ENCODE results near the gene TTPAL. TPM values are rescaled to one million over a fixed set of nuclear protein-coding genes. Genes with fewer than 3 reads are reported as not detected.

TTPAL gene, protein sequence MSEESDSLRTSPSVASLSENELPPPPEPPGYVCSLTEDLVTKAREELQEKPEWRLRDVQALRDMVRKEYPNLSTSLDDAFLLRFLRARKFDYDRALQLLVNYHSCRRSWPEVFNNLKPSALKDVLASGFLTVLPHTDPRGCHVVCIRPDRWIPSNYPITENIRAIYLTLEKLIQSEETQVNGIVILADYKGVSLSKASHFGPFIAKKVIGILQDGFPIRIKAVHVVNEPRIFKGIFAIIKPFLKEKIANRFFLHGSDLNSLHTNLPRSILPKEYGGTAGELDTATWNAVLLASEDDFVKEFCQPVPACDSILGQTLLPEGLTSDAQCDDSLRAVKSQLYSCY
- 10 to 100 TPM; 24.3 to 25.3 (median 25.3) TPM for total RNA-seq

DNA sequence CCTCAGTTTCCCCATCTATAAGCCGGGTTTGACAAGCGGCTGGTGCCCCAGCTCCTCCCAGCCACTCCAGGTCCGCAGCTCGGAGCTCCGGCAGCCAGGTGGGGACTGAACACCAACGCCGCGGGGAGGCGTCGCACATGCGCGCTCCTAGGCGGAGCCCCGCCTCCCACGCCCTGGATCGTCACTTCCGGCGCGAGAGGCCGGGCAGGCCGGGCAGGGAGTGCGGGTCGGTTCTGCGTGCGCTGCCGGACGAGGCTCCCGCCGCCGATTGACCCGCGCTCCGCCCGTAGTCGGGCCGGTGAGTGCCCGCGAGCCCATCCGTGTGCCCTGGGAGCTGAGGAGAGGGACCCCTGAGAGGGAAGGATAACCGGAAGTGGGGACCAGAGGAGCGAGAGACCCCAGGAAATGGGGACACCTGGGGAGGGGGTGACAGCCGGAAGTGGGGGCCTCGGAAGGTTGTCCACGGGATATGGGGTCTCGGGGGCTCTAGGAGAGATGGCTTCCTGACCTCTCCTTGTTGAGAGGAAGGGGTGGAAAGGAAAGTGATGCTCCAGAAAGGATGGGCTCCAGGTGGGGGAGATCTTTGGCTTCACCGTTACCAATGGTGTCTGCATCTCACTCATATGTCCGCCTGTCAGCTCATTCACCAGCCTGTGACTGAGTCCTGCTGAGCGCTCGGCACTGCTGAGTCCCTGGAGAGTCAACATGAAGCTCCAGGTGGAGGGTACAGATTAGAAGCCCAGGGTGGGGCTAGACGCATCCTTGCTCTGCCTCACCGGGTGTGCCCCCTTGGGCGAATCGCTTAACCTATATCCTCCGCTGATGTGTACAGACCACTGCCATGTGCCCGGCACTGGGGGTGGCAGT, at the start of gene TTPAL:
TTPAL (plus strand) TSS at position 181 of the 867 bp plus-strand sequence. CDS start 4,126 bp downstream, outside the sequence.
- Mint-ChIP-seq H3K36me3 (ENCODE audit: insufficient read depth) (peaks cover 3% of the 10 kb centered on the region), H3K4me3 (peak within 1 kb of the TSS; percentile 95), H3K27me3 (ENCODE audit: low read depth) (no peaks in the 10 kb centered on the region), H3K4me1 (ENCODE audit: low read depth) (peaks cover 25% of the 10 kb centered on the region), H3K9me3 (no peaks in the 10 kb centered on the region)
- peak; percentile 97 to 98 for ATAC-seq
- DNase-seq = peak; percentile 89

DNA sequence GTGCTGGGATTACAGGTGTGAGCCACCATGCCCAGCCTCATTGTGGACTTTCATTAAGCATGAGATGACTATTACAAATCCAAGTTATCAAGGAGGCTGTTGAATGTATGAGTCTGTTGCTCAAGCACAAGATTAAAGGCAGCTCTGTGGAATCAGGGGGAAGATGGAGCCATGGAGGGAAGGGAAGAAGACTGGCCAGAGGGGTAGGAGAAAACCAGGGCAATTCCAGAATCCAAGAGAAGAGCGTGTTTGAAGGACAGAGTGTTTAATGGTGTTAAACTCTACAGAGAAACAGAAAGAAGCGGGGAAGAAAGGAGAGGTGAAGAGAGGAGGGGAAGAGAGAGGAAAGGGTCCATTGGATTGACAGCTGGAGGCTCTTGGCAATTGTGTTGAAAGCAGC, 49.8 kb upstream of the TTPAL start:
- H3K27me3 Mint-ChIP-seq (ENCODE audit: low read depth) = peaks cover 19% of the 10 kb centered on the region
- H3K9me3 Mint-ChIP-seq = no peaks in the 10 kb centered on the region
- no peaks in the 10 kb centered on the region for H3K4me1 Mint-ChIP-seq (ENCODE audit: low read depth)
- H3K36me3 Mint-ChIP-seq (ENCODE audit: insufficient read depth) = no peaks in the 10 kb centered on the region
- DNase-seq (no peak), ATAC-seq (no peak)
- no peak overlapping the region for H3K4me3 Mint-ChIP-seq

DNA sequence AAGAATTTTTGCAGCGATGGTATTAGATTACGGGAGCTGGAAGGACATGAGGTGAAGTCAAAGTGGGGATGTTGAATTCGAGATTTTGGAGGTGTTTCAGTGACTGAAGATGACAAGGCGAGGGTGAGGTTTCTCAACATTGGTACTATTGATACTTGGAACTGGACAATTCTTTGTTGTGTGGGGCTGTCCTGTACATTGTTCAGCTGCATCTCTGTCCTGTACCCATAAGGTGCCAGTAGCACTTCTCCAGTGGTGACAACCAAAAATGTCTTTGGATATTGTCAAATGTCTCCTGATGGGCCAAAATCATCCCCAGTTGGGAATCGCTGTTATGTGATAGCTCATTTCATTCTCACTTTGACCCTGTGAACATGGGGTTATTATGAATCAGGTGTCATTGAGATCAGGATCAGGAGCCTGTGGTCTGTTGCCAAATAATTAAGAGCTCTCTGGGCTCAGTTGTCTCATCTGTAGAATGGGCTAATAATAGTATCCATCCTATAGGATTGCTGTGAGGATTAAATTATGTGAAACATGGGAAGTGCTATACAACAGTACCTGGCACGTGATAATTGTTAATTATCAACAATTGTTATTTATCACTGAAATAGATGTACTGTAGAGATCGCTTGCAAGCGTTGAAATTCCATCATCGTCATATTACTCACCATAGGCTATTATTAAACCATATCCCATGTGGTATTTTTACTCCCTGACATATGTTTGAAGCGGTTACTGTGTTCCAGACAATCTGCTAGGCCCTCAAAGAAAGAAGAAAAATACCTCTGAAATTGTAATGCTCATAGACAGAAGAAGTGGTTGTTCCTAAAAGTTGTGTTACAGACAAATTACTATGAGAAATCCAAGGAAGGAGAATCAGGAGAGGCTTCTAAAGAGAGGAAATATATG, 48.5 kb upstream of the TTPAL start:
- no peak for DNase-seq
- Mint-ChIP-seq H3K9me3 (no peaks in the 10 kb centered on the region), H3K36me3 (ENCODE audit: insufficient read depth) (no peaks in the 10 kb centered on the region), H3K4me3 (no peak overlapping the region), H3K27me3 (ENCODE audit: low read depth) (peaks cover 16% of the 10 kb centered on the region), H3K4me1 (ENCODE audit: low read depth) (no peaks in the 10 kb centered on the region)
- no peak for ATAC-seq

DNA sequence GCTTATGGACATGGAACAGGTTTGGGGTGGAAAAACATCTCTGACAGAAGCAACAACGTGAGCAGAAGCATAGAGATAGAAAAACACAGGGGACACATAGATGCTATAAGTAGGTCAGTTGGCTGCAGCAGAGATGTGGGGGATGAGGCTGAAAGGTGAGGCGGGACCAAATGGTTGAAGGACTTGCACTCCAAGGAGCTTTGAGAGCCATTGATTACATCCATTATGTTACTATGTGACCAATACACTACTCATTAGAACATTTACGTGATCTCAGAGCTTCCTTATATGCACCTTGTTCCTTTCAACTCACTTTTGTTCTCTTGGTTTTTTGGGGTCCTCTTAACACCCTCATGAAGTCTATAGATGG, 47.9 kb upstream of the TTPAL start:
- H3K4me3 Mint-ChIP-seq = no peak overlapping the region
- peaks cover 21% of the 10 kb centered on the region for H3K27me3 Mint-ChIP-seq (ENCODE audit: low read depth)
- no peaks in the 10 kb centered on the region for H3K9me3 Mint-ChIP-seq
- ATAC-seq (no peak), DNase-seq (no peak)
- H3K36me3 Mint-ChIP-seq (ENCODE audit: insufficient read depth) = no peaks in the 10 kb centered on the region
- no peaks in the 10 kb centered on the region for H3K4me1 Mint-ChIP-seq (ENCODE audit: low read depth)

DNA sequence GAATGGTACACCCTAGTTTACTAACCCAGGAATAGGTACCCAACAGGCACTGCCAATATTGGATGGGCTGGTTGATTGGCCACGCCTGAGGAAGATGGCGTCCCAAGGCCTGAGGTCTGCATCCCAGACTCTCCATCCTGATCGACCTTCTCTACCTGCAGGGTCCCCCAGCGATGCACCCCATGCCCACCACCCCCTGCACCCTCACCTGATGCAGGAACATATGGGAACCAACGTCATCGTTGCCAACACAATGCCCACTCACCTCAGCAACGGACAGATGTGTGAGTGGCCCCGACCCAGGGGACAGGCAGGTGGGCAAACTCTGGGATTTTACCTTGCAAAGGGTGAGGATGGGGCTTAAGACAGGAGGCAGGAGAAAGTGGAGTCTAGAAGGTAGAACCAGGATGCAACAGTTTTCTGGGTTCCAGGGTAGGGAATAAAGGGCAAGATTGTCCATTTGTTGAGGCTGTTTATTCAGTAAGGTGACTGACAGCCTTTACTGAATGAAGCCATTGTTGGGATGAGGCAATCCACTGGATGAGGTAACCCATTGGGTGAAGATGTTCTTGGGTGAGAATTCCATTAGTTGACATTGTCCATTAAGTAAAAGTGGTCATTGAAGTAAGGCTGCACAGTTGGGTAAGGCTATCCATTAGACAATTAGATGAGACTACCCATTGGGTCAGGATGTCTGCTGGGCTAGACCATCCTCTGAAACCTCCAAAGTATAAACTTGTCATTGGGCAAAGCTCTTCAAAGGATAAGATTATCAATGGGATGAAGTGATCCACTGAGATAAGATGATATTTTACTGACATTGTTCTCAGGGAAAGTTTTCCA, 47.3 kb upstream of the TTPAL start:
- no peaks in the 10 kb centered on the region for H3K9me3 Mint-ChIP-seq
- peaks cover 26% of the 10 kb centered on the region for H3K27me3 Mint-ChIP-seq (ENCODE audit: low read depth)
- ATAC-seq (no peak), DNase-seq (no peak)
- no peaks in the 10 kb centered on the region for H3K4me1 Mint-ChIP-seq (ENCODE audit: low read depth)
- no peak overlapping the region for H3K4me3 Mint-ChIP-seq
- H3K36me3 Mint-ChIP-seq (ENCODE audit: insufficient read depth) = no peaks in the 10 kb centered on the region

DNA sequence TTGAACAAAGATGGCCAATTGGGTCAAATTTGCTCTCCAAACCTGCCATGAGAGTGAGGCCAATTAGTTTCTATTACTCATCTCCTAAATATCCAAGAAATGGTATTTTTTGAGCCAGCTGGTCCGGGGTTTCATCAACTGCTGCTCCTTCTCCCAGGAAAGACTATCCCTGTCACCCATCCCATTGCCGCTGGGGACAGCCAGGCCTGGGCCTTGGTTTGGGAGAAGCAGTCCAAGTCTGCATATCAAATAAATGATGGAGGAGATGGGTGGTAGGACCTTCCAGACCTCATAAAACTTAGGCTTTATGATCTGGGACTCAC, 46.7 kb upstream of the TTPAL start:
- Mint-ChIP-seq H3K27me3 (ENCODE audit: low read depth) (peaks cover 21% of the 10 kb centered on the region), H3K36me3 (ENCODE audit: insufficient read depth) (no peaks in the 10 kb centered on the region), H3K9me3 (no peaks in the 10 kb centered on the region), H3K4me1 (ENCODE audit: low read depth) (no peaks in the 10 kb centered on the region), H3K4me3 (no peak overlapping the region)
- ATAC-seq (no peak), DNase-seq (no peak)

DNA sequence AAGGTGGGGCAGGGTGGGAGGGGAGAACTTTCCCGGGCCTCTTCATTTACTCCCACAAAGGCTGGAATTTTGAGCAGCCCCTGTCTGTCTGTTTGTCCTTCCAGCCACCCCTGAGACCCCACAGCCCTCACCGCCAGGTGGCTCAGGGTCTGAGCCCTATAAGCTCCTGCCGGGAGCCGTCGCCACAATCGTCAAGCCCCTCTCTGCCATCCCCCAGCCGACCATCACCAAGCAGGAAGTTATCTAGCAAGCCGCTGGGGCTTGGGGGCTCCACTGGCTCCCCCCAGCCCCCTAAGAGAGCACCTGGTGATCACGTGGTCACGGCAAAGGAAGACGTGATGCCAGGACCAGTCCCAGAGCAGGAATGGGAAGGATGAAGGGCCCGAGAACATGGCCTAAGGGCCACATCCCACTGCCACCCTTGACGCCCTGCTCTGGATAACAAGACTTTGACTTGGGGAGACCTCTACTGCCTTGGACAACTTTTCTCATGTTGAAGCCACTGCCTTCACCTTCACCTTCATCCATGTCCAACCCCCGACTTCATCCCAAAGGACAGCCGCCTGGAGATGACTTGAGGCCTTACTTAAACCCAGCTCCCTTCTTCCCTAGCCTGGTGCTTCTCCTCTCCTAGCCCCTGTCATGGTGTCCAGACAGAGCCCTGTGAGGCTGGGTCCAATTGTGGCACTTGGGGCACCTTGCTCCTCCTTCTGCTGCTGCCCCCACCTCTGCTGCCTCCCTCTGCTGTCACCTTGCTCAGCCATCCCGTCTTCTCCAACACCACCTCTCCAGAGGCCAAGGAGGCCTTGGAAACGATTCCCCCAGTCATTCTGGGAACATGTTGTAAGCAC, 46.0 kb upstream of the TTPAL start:
- Mint-ChIP-seq H3K9me3 (no peaks in the 10 kb centered on the region), H3K4me3 (no peak overlapping the region), H3K27me3 (ENCODE audit: low read depth) (peaks cover 20% of the 10 kb centered on the region), H3K36me3 (ENCODE audit: insufficient read depth) (no peaks in the 10 kb centered on the region), H3K4me1 (ENCODE audit: low read depth) (no peaks in the 10 kb centered on the region)
- ATAC-seq (no peak), DNase-seq (no peak)

DNA sequence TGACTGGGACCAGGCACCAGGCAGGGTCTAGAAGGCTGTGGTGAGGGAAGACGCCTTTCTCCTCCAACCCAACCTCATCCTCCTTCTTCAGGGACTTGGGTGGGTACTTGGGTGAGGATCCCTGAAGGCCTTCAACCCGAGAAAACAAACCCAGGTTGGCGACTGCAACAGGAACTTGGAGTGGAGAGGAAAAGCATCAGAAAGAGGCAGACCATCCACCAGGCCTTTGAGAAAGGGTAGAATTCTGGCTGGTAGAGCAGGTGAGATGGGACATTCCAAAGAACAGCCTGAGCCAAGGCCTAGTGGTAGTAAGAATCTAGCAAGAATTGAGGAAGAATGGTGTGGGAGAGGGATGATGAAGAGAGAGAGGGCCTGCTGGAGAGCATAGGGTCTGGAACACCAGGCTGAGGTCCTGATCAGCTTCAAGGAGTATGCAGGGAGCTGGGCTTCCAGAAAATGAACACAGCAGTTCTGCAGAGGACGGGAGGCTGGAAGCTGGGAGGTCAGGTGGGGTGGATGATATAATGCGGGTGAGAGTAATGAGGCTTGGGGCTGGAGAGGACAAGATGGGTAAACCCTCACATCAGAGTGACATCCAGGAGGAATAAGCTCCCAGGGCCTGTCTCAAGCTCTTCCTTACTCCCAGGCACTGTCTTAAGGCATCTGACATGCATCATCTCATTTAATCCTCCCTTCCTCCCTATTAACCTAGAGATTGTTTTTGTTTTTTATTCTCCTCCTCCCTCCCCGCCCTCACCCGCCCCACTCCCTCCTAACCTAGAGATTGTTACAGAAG, 45.2 kb upstream of the TTPAL start:
- ATAC-seq = no peak
- H3K4me3 Mint-ChIP-seq = no peak overlapping the region

DNA sequence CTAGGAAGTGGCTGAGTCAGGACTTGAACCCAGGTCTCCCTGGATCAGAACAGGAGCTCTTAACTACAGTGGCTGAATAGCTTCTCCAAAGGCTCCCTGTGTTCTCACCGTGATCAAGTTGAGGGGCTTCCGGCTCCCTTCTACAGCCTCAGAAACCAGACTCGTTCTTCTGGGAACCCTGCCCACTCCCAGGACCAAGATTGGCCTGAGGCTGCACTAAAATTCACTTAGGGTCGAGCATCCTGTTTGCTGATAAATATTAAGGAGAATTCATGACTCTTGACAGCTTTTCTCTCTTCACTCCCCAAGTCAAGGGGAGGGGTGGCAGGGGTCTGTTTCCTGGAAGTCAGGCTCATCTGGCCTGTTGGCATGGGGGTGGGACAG, 44.6 kb upstream of the TTPAL start:
- no peak for ATAC-seq
- Mint-ChIP-seq H3K4me3 (no peak overlapping the region), H3K36me3 (ENCODE audit: insufficient read depth) (no peaks in the 10 kb centered on the region), H3K4me1 (ENCODE audit: low read depth) (no peaks in the 10 kb centered on the region), H3K27me3 (ENCODE audit: low read depth) (peaks cover 20% of the 10 kb centered on the region), H3K9me3 (no peaks in the 10 kb centered on the region)
- DNase-seq = no peak

More for the DNA sequence above, 45.2 kb upstream of the TTPAL start:
- Mint-ChIP-seq H3K27me3 (ENCODE audit: low read depth) (peaks cover 20% of the 10 kb centered on the region), H3K36me3 (ENCODE audit: insufficient read depth) (no peaks in the 10 kb centered on the region), H3K9me3 (no peaks in the 10 kb centered on the region), H3K4me1 (ENCODE audit: low read depth) (no peaks in the 10 kb centered on the region)
- no peak for DNase-seq

DNA sequence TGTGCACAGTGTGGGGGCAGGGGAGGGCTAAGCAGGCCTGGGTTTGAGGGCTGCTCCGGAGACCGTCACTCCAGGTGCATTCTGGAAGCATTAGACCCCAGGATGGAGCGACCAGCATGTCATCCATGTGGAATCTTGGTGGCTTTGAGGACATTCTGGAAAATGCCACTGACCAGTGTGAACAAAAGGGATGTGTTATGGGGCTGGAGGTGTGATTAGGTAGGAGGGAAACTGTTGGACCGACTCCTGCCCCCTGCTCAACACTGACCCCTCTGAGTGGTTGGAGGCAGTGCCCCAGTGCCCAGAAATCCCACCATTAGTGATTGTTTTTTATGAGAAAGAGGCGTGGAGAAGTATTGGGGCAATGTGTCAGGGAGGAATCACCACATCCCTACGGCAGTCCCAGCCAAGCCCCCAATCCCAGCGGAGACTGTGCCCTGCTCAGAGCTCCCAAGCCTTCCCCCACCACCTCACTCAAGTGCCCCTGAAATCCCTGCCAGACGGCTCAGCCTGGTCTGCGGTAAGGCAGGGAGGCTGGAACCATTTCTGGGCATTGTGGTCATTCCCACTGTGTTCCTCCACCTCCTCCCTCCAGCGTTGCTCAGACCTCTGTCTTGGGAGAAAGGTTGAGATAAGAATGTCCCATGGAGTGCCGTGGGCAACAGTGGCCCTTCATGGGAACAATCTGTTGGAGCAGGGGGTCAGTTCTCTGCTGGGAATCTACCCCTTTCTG, 44.0 kb upstream of the TTPAL start:
- H3K27me3 Mint-ChIP-seq (ENCODE audit: low read depth) = peaks cover 20% of the 10 kb centered on the region
- H3K4me1 Mint-ChIP-seq (ENCODE audit: low read depth) = no peaks in the 10 kb centered on the region
- no peaks in the 10 kb centered on the region for H3K9me3 Mint-ChIP-seq
- H3K36me3 Mint-ChIP-seq (ENCODE audit: insufficient read depth) = no peaks in the 10 kb centered on the region
- no peak overlapping the region for H3K4me3 Mint-ChIP-seq
- ATAC-seq (no peak), DNase-seq (no peak)

DNA sequence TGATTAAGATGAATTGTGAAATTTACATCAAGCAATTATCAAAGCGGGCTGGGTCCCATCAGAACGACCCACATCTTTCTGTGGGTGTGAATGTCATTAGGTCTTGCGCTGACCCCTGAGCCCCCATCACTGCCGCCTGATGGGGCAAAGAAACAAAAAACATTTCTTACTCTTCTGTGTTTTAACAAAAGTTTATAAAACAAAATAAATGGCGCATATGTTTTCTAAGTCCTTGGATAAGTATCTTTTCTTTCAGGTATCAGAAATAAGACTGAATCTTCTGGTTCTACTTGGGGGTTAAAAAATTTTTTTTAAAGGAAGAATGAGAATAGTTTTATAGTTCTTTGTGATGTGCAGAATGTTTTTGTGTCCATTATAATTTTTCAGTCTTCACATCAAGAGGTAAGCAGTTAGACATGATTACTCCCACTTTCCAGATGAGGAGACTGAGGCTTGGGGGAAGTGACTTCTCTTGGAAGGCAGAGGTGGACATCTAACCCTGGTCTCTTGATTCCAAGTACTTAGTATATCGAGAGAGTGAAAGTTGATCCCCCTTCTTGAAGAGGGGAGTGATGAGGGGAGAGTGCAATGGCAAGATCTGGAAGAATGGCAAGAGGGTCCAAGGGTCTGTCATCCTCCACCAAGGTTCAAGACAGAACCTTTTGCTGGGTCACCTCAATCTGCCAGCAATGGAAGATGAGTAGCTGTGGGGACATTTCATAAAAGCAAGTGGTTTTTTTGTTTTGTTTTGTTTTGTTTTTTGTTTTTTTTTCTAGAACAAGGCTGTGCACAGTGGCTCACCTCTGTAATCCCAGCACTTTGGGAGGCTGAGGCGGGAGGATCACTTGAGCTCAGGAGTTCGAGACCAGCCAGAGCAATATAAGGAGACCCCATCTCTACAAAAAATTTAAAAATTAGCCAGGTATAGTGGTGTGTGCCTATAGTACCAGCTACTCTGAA, 42.8 kb upstream of the TTPAL start:
- Mint-ChIP-seq H3K36me3 (ENCODE audit: insufficient read depth) (no peaks in the 10 kb centered on the region), H3K4me3 (no peak overlapping the region), H3K9me3 (no peaks in the 10 kb centered on the region), H3K27me3 (ENCODE audit: low read depth) (peaks cover 17% of the 10 kb centered on the region), H3K4me1 (ENCODE audit: low read depth) (no peaks in the 10 kb centered on the region)
- DNase-seq (no peak), ATAC-seq (no peak)

Measured in activated T-cell treated with anti-CD3 and anti-CD28 coated beads, Interleukin-2, amount 50 U/mL, for 4 hours (primary cell).